ENCODE measurements around the gene HAUS7.

The HAUS7 gene

DNA sequence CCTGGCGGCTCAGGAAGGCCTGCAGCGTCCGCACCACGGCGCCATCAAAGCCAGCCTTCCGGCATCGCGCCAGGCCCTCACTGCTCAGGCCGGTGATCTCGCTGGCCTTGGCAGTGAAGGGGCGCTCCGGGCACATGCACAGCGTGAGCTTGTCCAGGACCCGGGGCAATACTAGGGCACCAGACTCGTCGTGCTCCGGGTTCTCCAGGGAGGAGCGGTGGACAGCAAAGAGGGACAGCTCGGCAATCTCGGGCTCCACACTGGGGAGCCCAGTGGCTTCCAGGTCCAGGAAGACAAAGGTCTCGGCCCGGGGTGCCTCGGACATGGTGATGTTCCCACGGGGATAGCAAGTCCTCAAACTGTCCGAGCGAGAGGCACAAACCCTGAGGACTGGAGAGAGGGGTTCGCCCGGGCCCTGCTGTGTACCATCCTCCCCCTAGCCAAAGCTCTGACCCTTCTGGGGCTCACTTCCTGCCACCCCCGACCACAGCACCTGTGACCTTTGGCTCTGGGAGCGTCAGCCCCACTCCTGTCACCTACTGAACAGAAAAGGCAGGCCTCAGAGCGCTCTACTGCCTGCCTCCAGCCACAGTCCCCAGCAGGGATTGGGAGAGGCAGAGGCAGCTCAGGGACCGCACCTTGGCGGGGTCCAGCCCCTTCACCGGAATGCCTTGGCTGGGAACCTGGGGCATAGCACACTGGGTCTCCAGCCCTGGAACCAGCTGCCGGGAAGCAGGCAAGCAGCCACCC is 25.1 kb downstream of the HAUS7 start:
- in situ Hi-C loops (cut with MboI; ENCODE audit: low pct_unique_long_range_greater_than_20kb, low sequenced_read_pairs), result no loop called here
- DNase-seq, result no peak

DNA sequence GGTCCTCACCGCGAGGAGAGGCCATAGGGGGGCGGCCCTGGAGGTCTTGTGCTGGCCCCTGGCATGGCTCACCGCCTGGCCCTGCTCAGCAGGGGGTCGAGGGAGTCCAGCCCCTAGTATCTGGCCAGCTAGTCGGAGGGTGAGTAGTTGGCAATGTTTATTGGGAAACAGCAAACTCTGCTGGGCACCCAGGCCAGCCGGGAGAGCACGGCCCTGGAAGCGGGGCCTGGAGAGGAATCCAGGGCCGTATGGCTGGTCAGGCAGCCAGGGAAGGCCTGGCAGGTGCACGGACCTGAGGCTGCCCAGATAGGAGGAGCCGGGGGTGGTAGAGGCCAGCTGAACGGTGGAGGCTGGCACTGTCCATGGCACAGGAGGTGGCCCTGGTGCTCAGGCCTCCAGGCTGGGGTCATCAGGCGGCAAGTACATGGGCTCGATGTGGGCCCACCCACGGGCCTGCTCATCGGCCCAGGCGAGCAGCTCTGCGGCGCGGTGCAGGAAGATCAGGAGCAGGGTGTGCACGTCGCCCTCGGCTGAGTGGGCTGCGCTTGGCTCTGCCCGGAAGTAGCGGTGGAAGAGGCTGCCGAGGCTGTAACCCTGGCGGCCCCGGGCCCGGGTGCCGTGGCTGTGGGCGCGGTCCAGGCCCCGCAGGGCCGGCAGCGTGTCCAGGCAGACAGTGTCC is 25.9 kb downstream of the HAUS7 start:
- no peak for DNase-seq

DNA sequence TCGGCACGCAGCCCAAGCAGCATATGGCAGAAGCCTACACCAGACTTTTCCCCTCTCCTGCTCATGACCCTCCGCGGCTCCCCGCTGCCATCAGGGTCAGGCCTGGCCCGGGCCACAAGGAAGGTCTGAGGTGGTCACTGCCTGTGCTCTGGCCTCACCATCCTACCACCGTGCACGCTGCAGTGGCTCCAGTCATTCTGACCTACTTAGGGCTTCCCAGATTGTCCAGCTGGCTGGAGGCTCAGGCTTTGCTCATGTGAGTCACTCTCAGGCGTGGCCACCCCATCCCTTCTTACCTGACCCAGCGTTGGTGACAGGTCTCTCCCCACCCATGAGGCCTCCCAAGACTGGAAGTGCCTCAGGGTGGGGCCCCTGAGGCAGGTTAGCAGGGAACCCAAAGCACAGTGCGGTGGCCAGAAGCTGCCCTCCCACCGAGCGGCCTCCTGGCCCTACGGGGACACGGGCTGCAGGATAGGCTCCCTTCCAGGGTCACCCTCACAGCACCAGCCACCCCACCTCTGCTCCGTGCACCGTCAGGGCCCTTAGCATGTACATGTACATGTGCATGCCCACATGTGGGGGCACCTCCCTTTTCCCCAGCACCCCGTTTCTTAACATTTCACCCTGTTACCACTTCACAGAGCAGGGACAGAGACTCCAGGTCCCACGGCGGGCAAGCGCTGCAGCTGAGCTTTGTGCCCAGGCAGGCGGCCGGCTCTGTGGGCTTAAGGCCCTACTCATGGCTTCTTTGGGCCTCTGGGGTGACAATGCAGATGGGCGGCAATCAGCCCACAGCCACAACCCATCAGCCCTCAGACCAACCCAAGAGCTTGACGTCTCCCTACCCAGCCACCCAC is 26.7 kb downstream of the HAUS7 start:
- no peak for DNase-seq
- in situ Hi-C loops (cut with MboI; ENCODE audit: low pct_unique_long_range_greater_than_20kb, low sequenced_read_pairs), result no loop called here

More for the DNA sequence above, 25.9 kb downstream of the HAUS7 start:
- in situ Hi-C loops (cut with MboI; ENCODE audit: low pct_unique_long_range_greater_than_20kb, low sequenced_read_pairs), result no loop called here

DNA sequence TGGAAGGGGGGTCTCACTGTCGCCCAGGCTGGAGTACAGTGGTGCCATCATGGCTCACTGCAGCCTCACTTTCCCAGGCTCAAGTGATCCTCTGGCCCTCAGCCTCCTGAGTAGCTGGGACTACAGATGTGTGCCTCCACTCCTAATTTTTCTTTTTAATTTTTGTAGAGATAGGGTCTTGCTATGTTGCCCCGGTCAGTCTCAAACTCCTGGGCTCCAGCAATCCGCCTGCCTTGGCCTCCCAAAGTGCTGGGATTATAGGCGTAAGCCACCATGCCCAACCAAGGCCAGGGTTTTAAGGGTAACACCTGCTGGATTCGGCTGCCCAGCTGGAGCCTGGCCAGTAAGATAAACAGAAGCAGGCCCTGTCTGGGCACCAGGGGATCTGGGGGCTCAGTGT is 27.9 kb downstream of the HAUS7 start:
- DNase-seq, result no peak
- in situ Hi-C loops (cut with MboI; ENCODE audit: low pct_unique_long_range_greater_than_20kb, low sequenced_read_pairs), result no loop called here

DNA sequence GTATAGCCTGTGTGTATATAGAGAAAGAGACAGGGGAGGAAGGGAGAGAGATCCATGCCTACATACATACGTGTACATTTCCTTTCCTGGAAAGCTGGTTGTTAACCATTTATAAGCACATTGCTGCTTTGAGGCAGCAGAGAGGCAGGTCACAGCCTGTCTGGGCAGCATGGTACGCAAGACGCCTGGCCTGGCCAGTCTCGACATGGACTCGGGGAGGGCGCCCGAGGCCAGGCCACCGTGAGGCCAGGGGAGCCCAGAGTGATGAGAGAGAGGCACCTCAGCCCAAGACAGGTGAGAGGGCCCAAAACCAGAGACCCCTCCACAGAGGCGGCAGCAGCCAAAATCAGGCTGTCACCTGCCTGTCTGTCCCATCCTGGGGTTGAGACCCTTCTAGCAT is 28.4 kb downstream of the HAUS7 start:
- in situ Hi-C loops (cut with MboI; ENCODE audit: low pct_unique_long_range_greater_than_20kb, low sequenced_read_pairs), result no loop called here
- no peak for DNase-seq

DNA sequence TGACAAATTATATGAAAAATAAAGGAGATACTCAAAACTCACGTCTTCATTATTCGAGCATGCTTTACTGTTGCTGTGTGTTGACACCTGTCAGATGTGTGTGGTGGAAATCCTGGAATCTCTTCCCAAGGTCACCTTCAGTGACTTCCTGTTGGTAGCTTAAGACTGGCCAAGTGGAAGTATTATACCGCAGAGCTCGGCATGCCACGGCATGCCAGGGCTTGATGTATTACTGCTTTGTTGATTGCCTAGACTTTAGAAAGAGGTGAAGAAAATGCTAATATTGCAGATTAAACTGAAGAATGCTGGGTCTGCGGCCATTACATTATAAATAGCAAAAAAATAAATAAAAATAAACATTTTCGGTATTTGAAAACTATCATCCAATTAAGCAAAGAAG is 29.1 kb downstream of the HAUS7 start:
- in situ Hi-C loops (cut with MboI; ENCODE audit: low pct_unique_long_range_greater_than_20kb, low sequenced_read_pairs), result no loop called here
- peak; percentile 44 for DNase-seq

DNA sequence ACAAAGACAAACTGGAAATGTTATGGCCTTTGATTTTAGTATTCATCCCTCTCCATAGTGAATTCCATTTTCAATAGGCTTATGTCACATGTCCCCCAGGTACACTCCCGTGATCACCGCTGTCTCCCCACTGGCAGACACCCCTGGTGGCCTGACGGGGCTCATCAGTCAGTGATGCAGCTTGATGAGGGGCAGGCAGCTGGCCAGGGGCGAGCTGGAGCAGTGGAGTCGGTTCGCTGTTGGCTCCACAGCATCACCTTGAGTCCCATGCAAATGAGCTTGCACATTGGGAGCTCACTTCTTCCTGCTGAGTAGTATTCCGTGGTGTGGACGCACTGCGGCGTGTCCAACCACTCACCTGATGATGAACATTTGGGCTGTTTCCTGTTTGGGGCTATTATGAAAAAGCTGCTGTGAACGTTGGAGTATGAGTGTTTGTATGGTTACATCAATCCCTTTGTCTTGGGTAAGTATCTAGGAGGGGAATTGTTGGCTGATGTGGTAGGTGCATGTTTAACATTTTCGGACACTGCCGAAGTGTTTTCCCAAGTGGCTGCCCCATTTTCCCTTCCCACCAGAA is 29.7 kb downstream of the HAUS7 start:
- DNase-seq, result no peak
- in situ Hi-C loops (cut with MboI; ENCODE audit: low pct_unique_long_range_greater_than_20kb, low sequenced_read_pairs), result no loop called here

DNA sequence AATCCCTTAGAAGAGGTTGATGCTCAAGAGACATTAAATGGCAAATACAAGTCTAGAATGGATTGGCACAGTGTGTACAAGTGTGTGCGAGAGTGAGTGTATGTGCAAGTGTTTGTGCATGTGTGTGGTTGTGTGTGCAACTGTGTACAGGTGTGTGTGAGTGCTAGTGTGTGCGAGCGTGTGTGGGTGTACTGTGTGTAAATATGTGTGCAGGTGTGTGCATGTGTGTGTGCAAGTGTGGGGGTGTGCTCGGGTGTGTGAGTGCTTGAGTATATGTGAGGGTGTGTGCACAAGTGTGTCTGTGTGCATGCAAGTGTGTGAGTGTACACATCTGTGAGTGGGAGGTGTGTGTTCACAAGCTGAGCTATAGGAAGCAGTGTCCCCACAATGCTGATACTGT is 30.4 kb downstream of the HAUS7 start:
- in situ Hi-C loops (cut with MboI; ENCODE audit: low pct_unique_long_range_greater_than_20kb, low sequenced_read_pairs), result no loop called here
- DNase-seq, result no peak

DNA sequence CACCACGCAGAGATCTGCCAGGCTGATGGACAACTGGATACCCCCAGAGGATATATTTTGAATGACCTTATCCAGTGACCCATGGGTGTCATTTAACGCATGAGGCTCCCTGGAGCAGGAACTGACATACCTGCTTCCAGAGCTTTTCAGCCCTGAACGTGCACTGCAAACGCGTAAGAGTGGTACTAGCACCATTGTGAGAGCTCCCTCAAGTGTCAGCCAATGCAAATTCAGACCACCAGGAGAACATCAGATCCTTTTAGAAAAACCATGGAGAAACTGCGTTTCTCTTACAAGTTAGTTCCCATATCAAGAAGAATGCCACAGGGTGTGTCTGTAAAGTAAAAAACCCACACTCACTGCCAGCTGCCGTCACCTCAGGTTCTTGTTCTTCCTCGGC is 31.8 kb downstream of the HAUS7 start:
- in situ Hi-C loops (cut with MboI; ENCODE audit: low pct_unique_long_range_greater_than_20kb, low sequenced_read_pairs), result no loop called here
- DNase-seq, result peak; percentile 54

DNA sequence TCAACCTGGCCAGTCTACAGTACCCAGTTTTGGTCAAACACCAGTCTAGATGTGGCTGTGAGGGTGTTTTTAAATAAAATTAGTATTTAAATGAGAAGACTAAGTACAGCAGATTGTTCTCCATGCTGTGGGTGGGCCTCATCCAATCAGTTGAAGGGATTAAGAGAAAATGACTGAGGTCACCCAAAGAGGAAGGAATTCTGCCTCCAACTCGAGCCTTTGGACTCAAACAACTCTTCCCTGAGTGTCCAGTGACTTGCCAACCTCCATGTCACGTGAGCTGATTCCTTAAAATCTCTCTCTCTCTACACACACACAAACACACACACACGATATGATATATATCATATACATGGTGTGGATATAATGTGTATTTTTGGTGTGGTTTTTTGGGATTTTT is 34.5 kb downstream of the HAUS7 start:
- no peak for DNase-seq
- in situ Hi-C loops (cut with MboI; ENCODE audit: low pct_unique_long_range_greater_than_20kb, low sequenced_read_pairs), result no loop called here

DNA sequence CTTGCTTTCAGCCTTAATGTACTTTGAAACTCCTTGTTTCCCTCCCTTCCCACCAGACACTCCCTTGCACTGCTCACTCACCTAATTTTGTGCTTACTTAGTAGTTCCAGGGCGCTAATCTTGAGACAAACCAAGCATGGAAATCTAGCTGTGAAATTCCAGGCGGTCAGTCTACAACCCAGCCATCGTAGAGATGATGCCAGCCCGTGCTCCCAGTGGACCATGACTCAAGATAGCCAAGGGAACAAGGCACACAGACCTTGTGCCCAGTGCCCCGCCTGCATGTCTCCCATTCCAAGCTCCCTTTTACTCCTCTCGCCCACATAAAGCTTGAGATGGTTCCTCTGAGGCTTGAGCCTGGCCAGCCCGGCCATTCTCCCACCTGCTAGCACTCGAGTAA is 35.6 kb downstream of the HAUS7 start:
- in situ Hi-C loops (cut with MboI; ENCODE audit: low pct_unique_long_range_greater_than_20kb, low sequenced_read_pairs), result no loop called here
- no peak for DNase-seq

DNA sequence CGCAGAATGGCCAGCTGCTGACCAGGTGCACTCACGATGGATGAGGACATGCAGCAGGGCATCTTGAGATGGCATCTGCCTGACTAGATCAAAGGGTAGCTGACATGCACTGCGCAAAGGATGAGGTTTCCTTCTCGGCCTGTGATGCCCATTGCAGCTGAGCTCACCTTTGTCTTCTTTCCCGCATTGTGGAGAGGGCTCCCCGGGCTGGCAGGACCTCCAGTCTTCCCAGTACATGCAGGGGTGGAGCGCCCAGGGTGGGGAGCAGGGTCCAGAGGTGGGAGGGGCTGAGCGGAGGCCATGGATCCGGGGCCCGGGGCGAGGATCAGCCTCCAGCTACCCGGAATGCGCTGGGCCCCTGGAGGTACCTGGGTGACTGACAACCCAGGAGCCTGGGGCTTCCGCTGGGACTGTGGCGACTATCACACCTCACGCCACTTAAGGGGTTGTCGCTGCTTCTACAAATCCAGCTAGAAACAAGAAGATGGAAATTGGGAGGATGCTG is 36.5 kb downstream of the HAUS7 start:
- in situ Hi-C loops (cut with MboI; ENCODE audit: low pct_unique_long_range_greater_than_20kb, low sequenced_read_pairs), result no loop called here
- DNase-seq, result no peak

DNA sequence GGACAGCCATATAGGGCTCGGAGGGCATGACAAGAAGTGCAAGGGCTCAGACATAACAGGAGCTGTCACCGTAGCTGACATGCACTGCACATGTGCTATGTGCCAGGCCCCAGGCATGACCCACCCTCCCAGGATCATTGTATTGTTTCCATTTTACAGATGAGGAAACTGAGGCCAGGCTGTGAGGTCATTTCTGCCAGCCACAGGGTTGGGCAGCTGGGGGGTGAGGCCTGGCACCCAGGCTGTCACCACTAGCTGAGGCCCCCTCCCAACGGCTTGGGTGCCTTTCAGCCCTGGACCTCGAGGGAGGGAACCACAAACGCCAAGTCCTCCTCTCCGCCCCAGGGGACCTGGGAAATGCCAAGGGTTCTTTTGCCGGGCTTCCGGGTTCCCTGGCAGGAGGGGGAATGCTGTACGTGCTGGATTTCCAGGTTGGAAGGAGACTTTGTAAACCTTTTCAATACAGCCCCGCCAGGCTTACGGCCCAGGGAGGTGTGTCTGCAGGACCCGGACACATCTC is 37.2 kb downstream of the HAUS7 start:
- no peak for DNase-seq
- in situ Hi-C loops (cut with MboI; ENCODE audit: low pct_unique_long_range_greater_than_20kb, low sequenced_read_pairs), result no loop called here

DNA sequence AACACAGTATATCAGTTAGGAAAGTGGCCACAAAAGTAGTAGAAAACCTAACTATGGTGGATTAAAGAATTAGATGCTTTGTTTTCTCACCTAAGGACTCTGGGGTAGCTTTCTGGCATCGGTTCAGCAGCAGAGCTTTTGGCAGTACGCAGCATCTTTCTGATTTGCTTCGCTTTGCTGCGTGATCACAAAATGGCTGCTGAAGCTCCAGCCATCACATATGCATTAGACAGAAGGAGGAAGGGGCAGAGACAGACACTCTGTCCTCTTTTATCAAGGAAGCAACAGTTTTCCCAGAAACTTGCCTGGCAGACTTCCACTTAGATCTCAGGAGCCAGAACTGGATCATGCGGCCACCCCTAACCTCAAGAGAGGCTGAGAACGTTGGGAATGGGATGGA is 39.6 kb downstream of the HAUS7 start:
- DNase-seq, result no peak
- in situ Hi-C loops (cut with MboI; ENCODE audit: low pct_unique_long_range_greater_than_20kb, low sequenced_read_pairs), result no loop called here

DNA sequence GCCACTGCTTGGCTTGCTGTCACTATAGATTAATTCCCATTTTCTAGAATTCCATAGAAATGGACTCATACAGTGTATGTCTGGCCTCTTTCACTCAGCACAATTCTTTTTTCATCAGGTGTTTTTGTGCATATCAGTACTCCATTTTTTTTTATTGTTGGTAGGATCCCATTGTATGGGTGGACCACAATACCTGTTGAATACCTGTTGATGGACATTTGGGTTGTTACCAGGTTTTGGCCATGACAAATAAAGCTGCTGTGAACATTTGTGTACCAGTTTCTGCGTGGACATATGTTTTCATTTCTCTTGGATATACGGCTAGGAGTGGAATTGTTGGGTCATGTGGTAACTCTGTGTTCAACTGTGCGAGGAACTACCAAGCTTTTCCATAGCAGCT is 44.2 kb downstream of the HAUS7 start:
- in situ Hi-C loops (cut with MboI; ENCODE audit: low pct_unique_long_range_greater_than_20kb, low sequenced_read_pairs), result no loop called here
- DNase-seq, result no peak

DNA sequence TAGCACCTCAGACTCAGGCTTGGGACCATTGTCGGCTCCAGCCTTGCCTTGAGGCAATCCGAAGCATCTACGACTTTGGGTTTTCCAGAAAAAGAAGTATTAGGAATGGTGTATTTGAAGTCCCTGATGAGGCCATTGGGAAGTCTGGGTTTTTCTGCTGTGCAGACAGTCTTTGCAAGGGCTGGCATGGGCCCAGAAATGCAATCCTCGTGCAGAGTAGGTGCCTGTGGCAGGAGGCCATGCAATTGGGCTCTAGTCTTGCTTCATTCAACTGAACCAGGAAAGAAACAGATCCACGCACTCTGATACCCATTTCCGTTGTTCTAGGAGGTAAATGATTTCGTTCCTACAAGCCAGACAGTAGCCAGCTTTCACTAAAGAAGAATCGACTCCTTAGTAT is 46.7 kb downstream of the HAUS7 start:
- in situ Hi-C loops (cut with MboI; ENCODE audit: low pct_unique_long_range_greater_than_20kb, low sequenced_read_pairs), result no loop called here

DNA sequence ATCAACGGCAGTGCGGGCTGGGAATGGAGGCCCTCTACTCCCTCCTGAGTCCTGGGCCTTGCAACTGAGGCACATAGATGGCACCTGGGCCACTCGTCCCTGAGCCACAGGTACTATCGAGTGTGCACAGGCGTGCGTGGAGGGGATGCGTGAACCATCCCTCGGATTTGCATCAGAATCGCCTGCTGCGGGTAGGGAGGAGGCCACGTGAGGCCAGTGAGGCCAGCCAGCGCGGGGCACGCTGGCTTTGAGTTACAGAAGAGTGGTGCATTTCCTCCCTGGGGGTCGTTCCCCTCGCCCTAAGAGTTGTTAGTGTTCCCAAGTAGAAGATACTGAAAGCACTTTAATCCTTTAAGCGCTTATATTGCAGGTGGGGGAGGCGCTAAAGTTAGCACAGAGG is 48.5 kb downstream of the HAUS7 start:
- no peak for DNase-seq
- in situ Hi-C loops (cut with MboI; ENCODE audit: low pct_unique_long_range_greater_than_20kb, low sequenced_read_pairs), result no loop called here

More for the DNA sequence above, 46.7 kb downstream of the HAUS7 start:
- no peak for DNase-seq

DNA sequence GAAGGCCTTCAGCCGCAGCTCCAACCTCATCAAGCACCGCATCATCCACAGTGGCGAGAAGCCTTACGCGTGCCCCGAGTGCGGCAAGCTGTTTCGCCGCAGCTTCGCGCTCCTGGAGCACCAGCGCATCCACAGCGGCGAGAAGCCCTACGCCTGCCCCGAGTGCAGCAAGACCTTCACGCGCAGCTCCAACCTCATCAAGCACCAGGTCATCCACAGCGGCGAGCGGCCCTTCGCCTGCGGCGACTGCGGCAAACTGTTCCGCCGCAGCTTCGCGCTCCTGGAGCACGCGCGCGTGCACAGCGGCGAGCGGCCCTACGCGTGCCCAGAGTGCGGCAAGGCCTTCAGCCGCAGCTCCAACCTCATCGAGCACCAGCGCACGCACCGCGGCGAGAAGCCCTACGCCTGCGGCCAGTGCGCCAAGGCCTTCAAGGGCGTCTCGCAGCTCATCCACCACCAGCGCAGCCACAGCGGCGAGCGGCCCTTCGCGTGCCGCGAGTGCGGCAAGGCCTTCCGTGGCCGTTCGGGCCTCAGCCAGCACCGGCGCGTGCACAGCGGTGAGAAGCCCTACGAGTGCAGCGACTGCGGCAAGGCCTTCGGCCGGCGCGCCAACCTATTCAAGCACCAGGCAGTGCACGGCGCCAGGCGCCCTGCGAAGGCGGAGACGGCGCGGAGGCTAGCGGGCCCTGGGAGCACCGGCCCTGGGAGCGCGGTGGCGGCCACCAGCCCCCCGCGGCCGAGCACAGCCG is 49.4 kb downstream of the HAUS7 start:
- no peak for DNase-seq
- in situ Hi-C loops (cut with MboI; ENCODE audit: low pct_unique_long_range_greater_than_20kb, low sequenced_read_pairs), result no loop called here

DNA sequence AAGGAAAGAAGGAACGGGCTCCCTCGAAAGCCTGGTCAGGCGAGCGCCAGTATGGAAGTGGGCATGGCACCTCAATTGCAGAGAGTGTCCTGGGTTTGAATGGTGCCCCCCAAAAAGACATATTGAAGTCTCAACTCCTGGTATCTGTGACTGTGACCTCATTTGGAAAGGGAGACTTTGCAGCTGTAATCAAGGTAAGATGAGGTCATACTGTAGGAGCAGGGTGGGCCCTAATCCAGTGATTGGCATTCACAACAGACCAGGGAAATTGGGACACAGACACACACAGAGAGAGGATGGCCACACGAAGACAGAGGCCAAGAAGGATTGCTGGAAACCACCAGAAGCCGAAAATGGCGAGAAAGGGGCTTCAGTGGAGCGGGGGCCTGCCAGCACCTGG is 52.7 kb downstream of the HAUS7 start:
- DNase-seq, result no peak
- in situ Hi-C loops (cut with MboI; ENCODE audit: low pct_unique_long_range_greater_than_20kb, low sequenced_read_pairs), result no loop called here
